Activated naive CD4-positive, alpha-beta T cell treated with anti-CD3 and anti-CD28 coated beads, Interleukin-2, amount 50 U/mL, for 24 hours (primary cell): ENCODE results near the gene MAGEC1.

Experiments used
- H3K27ac Mint-ChIP-seq: one replicate; pipeline ENCODE4 v1.8.0; 2021; ENCODE audit warnings: mild to moderate bottlenecking, mixed read lengths
- H3K27me3 Mint-ChIP-seq: one replicate; pipeline ENCODE4 v1.8.0; 2021; ENCODE audit warnings: mixed read lengths
- H3K36me3 Mint-ChIP-seq: one replicate; pipeline ENCODE4 v1.8.0; 2021; ENCODE audit warnings: mixed read lengths
- H3K4me1 Mint-ChIP-seq: one replicate; pipeline ENCODE4 v1.8.0; 2021; ENCODE audit warnings: mixed read lengths
- H3K4me3 Mint-ChIP-seq: one replicate; pipeline ENCODE4 v1.8.0; 2021; ENCODE audit warnings: mild to moderate bottlenecking, mixed read lengths
- H3K9me3 Mint-ChIP-seq: one replicate; pipeline ENCODE4 v1.8.0; 2021; ENCODE audit warnings: mixed read lengths

The MAGEC1 gene

GRCh38 chrX:141952603-141953002 lies 48.9 kb downstream of the MAGEC1 start:
- H3K4me3 Mint-ChIP-seq, result no peak overlapping the region
- H3K36me3 Mint-ChIP-seq, result no peaks in the 10 kb centered on the region
- peaks cover 13% of the 10 kb centered on the region for H3K9me3 Mint-ChIP-seq
- no peaks in the 10 kb centered on the region for H3K4me1 Mint-ChIP-seq
- no peaks in the 10 kb centered on the region for H3K27me3 Mint-ChIP-seq
- no peak overlapping the region for H3K27ac Mint-ChIP-seq

GRCh38 chrX:141958675-141959074 lies 55.0 kb downstream of the MAGEC1 start:
- no peak overlapping the region for H3K27ac Mint-ChIP-seq
- no peaks in the 10 kb centered on the region for H3K4me1 Mint-ChIP-seq
- no peaks in the 10 kb centered on the region for H3K27me3 Mint-ChIP-seq
- no peaks in the 10 kb centered on the region for H3K36me3 Mint-ChIP-seq
- H3K4me3 Mint-ChIP-seq, result no peak overlapping the region
- H3K9me3 Mint-ChIP-seq, result no peaks in the 10 kb centered on the region
